Measurements from ENCODE around the gene PAPPA.

GRCh38 chr9:116436121-116436520, 282.5 kb downstream of the PAPPA start:
- TF ChIP-seq CTCF (IDR thresholded peaks at IDR 0.05; ENCODE audit: insufficient read depth, low read depth, low read length) = no peak
- no peak for TF ChIP-seq EZH2 (IDR thresholded peaks at IDR 0.05; ENCODE audit: insufficient read depth, low read length)
